Large intestine (tissue), 3 donors: ENCODE data around the gene DGKZ. TPM values are rescaled to one million over a fixed set of nuclear protein-coding genes. Genes with fewer than 3 reads are reported as not detected.
"Not testable (repeated sequence)": the region's sequence is repeated elsewhere in the genome, so short reads cannot be mapped to it uniquely, and the experiment has no call there.

Experiments
- DNase-seq, 2 donors: peaks; one replicate each; pipeline versions ENCODE4 v3.0.0 to v3.0.0-alpha.2; 2013
- H3K27ac ChIP-seq: one replicate; pipeline ENCODE4 v1.5.1; 2013; ENCODE audit warnings: low read length
- H3K27me3 ChIP-seq: 2 replicates; pipeline ENCODE4 v1.6.1; 2013; ENCODE audit warnings: low read length; ENCODE audit not compliant: control insufficient read depth, insufficient read depth
- H3K36me3 ChIP-seq: 2 replicates; pipeline ENCODE4 v1.6.1; 2013; ENCODE audit warnings: low read length; ENCODE audit not compliant: control insufficient read depth, insufficient read depth
- H3K4me1 ChIP-seq: one replicate; pipeline ENCODE4 v1.6.1; 2013; ENCODE audit warnings: low read length; ENCODE audit not compliant: control insufficient read depth, insufficient read depth
- H3K4me3 ChIP-seq: one replicate; pipeline ENCODE4 v1.5.1; 2013; ENCODE audit warnings: low read length
- H3K9me3 ChIP-seq: one replicate; pipeline ENCODE4 v1.6.1; 2013; ENCODE audit warnings: mild to moderate bottlenecking, low read depth, low read length, moderate library complexity; ENCODE audit not compliant: control insufficient read depth
- WGBS: methylation state at CpG from one replicate; pipeline ENCODE4 v1.1.5; 2013; ENCODE audit warnings: low lambda C conversion rate; ENCODE audit not compliant: insufficient coverage; 5-methylcytosine and 5-hydroxymethylcytosine counted together
- polyA plus RNA-seq: library from polyadenylated mRNA; unstranded; fragments of 120-200 nt; gene quantifications from one replicate; pipeline ENCODE4 v1.2.1, GENCODE V29; 2013

The DGKZ gene
- polyA plus RNA-seq, 1 donor, result 46.9 TPM

GRCh38 chr11:46366661-46367161 lies 19.4 kb downstream of the DGKZ start:
- H3K4me1 ChIP-seq, result peaks cover 12% of the 10 kb centered on the region
- no peaks in the 10 kb centered on the region for H3K27me3 ChIP-seq
- no peak for DNase-seq
- no peak overlapping the region for H3K27ac ChIP-seq
- H3K9me3 ChIP-seq, result no peaks in the 10 kb centered on the region
- WGBS, result no CpG with 5 or more reads among the region's 31 CpGs
- peaks cover 32% of the 10 kb centered on the region for H3K36me3 ChIP-seq
- H3K4me3 ChIP-seq, result no peak overlapping the region

- Histone ChIP-seq H3K4me3 (no peak overlapping the region), H3K9me3 (no peaks in the 10 kb centered on the region), H3K4me1 (peaks cover 9% of the 10 kb centered on the region), H3K27me3 (no peaks in the 10 kb centered on the region), H3K36me3 (peaks cover 34% of the 10 kb centered on the region), H3K27ac (no peak overlapping the region)
- no CpG with 5 or more reads among the region's 32 CpGs for WGBS
- no peak for DNase-seq
Measured at GRCh38 chr11:46367244-46367915, 20.1 kb downstream of the DGKZ start.

DNA sequence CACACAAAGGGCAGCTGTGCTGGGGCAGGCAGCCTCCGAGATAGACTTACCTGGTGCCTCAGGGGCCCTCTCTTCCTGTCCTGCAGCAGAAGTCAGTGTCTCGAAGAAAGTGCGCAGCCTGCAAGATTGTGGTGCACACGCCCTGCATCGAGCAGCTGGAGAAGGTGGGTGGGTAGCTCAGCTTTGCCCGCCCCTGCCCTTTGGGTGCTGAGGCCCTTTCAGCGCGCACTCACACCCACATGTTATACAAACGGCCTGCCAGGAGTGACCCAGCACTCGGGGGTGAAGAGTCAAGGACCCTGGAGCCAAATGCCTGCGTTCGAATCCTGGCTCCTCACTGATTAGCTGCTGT lies 20.6 kb downstream of the DGKZ start:
- Histone ChIP-seq H3K36me3 (peaks cover 37% of the 10 kb centered on the region), H3K9me3 (no peaks in the 10 kb centered on the region), H3K4me3 (no peak overlapping the region), H3K27me3 (no peaks in the 10 kb centered on the region), H3K4me1 (peaks cover 9% of the 10 kb centered on the region), H3K27ac (no peak overlapping the region)
- DNase-seq, result no peak
- WGBS, result no CpG with 5 or more reads among the region's 12 CpGs

GRCh38 chr11:46369458-46370152 lies 22.3 kb downstream of the DGKZ start:
- DNase-seq, result peak in 1 of 2 donors; percentile 54
- Histone ChIP-seq H3K27me3 (no peaks in the 10 kb centered on the region), H3K4me1 (peaks cover 9% of the 10 kb centered on the region), H3K27ac (no peak overlapping the region), H3K9me3 (no peaks in the 10 kb centered on the region), H3K36me3 (peaks cover 48% of the 10 kb centered on the region), H3K4me3 (no peak overlapping the region)
- WGBS, result no CpG with 5 or more reads among the region's 25 CpGs

GRCh38 chr11:46370253-46370652 lies 23.0 kb downstream of the DGKZ start:
- Histone ChIP-seq H3K27ac (no peak overlapping the region), H3K4me1 (peaks cover 9% of the 10 kb centered on the region), H3K4me3 (no peak overlapping the region), H3K9me3 (peaks cover under 1% of the 10 kb centered on the region), H3K36me3 (peaks cover 55% of the 10 kb centered on the region), H3K27me3 (no peaks in the 10 kb centered on the region)
- no peak for DNase-seq
- WGBS, result no CpG with 5 or more reads among the region's 13 CpGs

DNA sequence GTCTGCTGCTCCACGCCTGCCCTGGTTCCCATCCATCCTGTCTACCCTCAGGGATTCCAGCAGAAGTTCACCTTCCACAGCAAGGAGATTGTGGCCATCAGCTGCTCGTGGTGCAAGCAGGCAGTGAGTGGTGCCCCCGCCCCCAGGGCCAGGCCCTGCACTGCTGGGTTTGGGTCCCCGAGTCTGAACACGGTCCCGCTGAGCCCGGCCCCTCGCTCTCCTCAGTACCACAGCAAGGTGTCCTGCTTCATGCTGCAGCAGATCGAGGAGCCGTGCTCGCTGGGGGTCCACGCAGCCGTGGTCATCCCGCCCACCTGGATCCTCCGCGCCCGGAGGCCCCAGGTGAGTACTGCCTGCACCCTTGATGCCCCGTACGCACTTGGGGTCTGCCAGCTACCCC lies 24.0 kb downstream of the DGKZ start:
- not testable (repeated sequence) for DNase-seq, H3K27me3 ChIP-seq, H3K4me3 ChIP-seq, H3K4me1 ChIP-seq, H3K9me3 ChIP-seq, H3K27ac ChIP-seq
- H3K36me3 ChIP-seq, result peaks cover 65% of the 10 kb centered on the region
- WGBS, result no CpG with 5 or more reads among the region's 19 CpGs

DNA sequence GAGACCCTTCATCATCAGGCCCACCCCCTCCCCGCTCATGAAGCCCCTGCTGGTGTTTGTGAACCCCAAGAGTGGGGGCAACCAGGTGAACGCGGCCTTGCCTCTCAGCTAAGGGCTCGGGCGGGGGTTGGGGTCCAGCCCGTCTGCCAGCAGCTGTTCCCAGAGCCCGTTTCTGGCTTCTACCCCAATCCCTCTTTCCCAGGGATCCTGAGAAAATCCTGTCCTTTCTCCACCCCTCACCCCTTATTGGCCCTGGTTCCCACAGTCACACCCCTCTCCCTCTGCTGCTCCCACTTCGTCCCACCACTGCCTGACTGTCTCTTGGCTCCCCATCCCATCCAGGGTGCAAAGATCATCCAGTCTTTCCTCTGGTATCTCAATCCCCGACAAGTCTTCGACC lies 24.8 kb downstream of the DGKZ start:
- peak in 1 of 2 donors; percentile 60 for DNase-seq
- H3K36me3 ChIP-seq, result peaks cover 70% of the 10 kb centered on the region
- WGBS, result 0% methylated on average over 1 of the region's 10 CpGs

DNA sequence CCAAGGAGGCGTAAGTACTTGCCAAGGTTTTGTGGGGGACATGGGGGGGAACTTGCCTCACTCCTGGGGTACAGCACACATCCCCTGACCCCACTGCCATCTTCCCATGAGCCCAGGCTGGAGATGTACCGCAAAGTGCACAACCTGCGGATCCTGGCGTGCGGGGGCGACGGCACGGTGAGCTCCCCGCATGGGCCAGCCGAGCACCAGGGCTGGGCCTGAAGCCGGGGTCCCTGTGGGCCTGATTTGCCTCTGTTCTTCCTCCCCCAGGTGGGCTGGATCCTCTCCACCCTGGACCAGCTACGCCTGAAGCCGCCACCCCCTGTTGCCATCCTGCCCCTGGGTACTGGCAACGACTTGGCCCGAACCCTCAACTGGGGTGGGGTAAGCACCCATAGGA lies 25.2 kb downstream of the DGKZ start:
- H3K27ac ChIP-seq, H3K4me3 ChIP-seq, H3K9me3 ChIP-seq, H3K4me1 ChIP-seq, DNase-seq, H3K27me3 ChIP-seq: not testable (repeated sequence)
- peaks cover 74% of the 10 kb centered on the region for H3K36me3 ChIP-seq
- WGBS, result no CpG with 5 or more reads among the region's 15 CpGs

More for the DNA sequence above, 24.8 kb downstream of the DGKZ start:
- no peak overlapping the region for H3K4me3 ChIP-seq
- peaks cover 6% of the 10 kb centered on the region for H3K9me3 ChIP-seq
- H3K27ac ChIP-seq, result no peak overlapping the region
- H3K27me3 ChIP-seq, result no peaks in the 10 kb centered on the region
- peaks cover 6% of the 10 kb centered on the region for H3K4me1 ChIP-seq

DNA sequence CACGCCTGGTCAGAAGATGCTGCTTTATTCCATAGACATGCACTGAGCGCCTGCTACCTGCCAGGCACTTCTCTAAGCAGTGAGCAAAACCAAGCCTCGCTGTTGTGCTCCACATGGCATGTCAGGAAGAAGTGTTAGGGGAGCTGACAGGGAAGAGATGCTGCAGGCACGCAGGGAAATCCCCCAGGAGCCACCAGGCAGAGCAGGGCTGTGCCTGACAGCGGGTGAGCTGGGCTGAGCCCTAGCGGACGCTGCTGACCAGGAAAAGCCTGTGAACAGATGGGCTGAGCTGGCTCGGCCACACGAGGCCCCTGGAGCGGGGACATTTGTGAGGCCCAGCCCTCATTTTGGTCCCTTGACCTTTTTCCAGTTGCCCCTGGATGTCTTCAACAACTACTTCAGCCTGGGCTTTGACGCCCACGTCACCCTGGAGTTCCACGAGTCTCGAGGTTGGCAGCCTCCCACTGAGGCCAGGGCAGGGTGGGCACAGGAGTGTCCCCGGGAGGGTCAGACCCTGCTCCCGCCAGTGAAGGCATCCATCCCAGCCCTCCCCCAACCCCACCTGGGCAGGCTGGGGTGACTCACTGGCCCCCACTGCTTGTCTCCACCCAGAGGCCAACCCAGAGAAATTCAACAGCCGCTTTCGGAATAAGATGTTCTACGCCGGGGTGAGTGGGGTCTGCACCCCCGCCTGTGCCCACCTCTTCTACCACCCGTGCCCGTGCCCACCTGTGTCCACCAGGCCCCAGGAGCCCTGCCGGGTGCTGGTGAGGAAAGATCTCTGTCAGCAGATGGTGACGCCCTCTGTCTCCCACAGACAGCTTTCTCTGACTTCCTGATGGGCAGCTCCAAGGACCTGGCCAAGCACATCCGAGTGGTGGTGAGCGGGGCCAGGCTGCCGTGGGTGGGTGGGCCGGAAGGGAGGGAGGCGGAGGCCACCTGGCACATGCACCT lies 26.8 kb downstream of the DGKZ start:
- Histone ChIP-seq H3K4me1 (peaks cover 4% of the 10 kb centered on the region), H3K9me3 (peaks cover 6% of the 10 kb centered on the region), H3K4me3 (no peak overlapping the region), H3K27ac (no peak overlapping the region), H3K27me3 (no peaks in the 10 kb centered on the region), H3K36me3 (peaks cover 72% of the 10 kb centered on the region)
- no CpG with 5 or more reads among the region's 30 CpGs for WGBS
- no peak for DNase-seq

DNA sequence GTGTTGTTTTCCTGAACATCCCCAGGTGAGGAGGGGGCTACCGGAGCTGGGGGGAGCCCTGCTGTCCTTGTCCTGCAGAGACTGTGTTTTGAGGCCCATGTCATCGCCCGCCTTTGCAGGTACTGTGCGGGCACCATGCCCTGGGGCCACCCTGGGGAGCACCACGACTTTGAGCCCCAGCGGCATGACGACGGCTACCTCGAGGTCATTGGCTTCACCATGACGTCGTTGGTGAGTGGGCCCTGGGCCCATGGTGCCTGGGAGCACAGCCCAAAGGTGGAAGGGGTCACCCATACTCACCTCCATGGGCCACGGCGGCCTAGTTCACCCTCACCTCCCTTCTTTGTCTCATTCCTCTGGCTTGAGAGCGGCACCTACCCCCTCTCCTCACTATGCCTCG lies 27.6 kb downstream of the DGKZ start:
- 100% methylated on average over 1 of the region's 15 CpGs for WGBS
- no peak for DNase-seq
- H3K4me3 ChIP-seq, result no peak overlapping the region
- no peaks in the 10 kb centered on the region for H3K27me3 ChIP-seq
- peaks cover 6% of the 10 kb centered on the region for H3K9me3 ChIP-seq
- peaks cover under 1% of the 10 kb centered on the region for H3K4me1 ChIP-seq
- H3K27ac ChIP-seq, result no peak overlapping the region
- peaks cover 70% of the 10 kb centered on the region for H3K36me3 ChIP-seq
